Coronary artery (tissue), 2 donors: ENCODE results near the gene PRAC1.

Source experiments
- DNase-seq: peaks from one replicate; pipeline ENCODE4 v3.0.0-alpha.2; 2017; ENCODE audit warnings: low spot score
- H3K27ac ChIP-seq, 2 donors: fragments of 200-600 bp; sonication (generic); one replicate each; pipeline ENCODE4 v1.5.1; 2016 to 2019
- H3K4me3 ChIP-seq: fragments of 200-600 bp; sonication (generic); 2 replicates; pipeline ENCODE4 v1.5.1; 2016; ENCODE audit warnings: mild to moderate bottlenecking, moderate library complexity
- CTCF ChIP-seq: fragments of 200-600 bp; sonication (generic); IDR thresholded peaks from one replicate; pipeline ENCODE4 v1.5.1; 2019; ENCODE audit warnings: antibody characterized with exemption

PRAC1 gene

GRCh38 chr17:48751733-48752398 is 29.5 kb upstream of the PRAC1 start:
- TF ChIP-seq CTCF, result no peak
- Histone ChIP-seq H3K4me3 (no peak overlapping the region), H3K27ac (no peak overlapping the region)
- DNase-seq, result no peak

- no peak for DNase-seq
- TF ChIP-seq CTCF, result no peak
- no peak overlapping the region for H3K27ac ChIP-seq
- H3K4me3 ChIP-seq, result no peak overlapping the region
Measured at GRCh38 chr17:48751172-48751571, 28.9 kb upstream of the PRAC1 start.

GRCh38 chr17:48749621-48750553 is 27.6 kb upstream of the PRAC1 start:
- H3K4me3 ChIP-seq, result no peak overlapping the region
- TF ChIP-seq CTCF, result no peak
- DNase-seq, result no peak
- H3K27ac ChIP-seq, result no peak overlapping the region

- no peak for DNase-seq
- Histone ChIP-seq H3K27ac (no peak overlapping the region), H3K4me3 (no peak overlapping the region)
- no peak for TF ChIP-seq CTCF
Measured at GRCh38 chr17:48748718-48749566, 26.6 kb upstream of the PRAC1 start.

GRCh38 chr17:48747445-48748363 is 25.4 kb upstream of the PRAC1 start:
- no peak overlapping the region for H3K4me3 ChIP-seq
- H3K27ac ChIP-seq, result no peak overlapping the region

More at GRCh38 chr17:48747445-48748363, 25.4 kb upstream of the PRAC1 start:
- no peak for TF ChIP-seq CTCF
- DNase-seq, result no peak
